Sigmoid colon (tissue), 4 donors: ENCODE data around the gene IL36G.

Experiments used
- CTCF ChIP-seq, 4 experiments: fragments of 450-650 bp in 3 of 4; fragments of 200-600 bp in 1 of 4; IDR thresholded peaks; one replicate each; pipeline ENCODE4 v1.5.1; 2016 to 2019; ENCODE audit warnings: antibody characterized with exemption in 4 of 4, mild to moderate bottlenecking in 3 of 4, moderate library complexity in 2 of 4
- POLR2AphosphoS5 ChIP-seq, 4 donors: sonication (generic); formaldehyde crosslinking; IDR thresholded peaks; one replicate each; pipeline ENCODE4 v1.6.1; 2017; ENCODE audit warnings: antibody characterized with exemption in 4 of 4

DNA sequence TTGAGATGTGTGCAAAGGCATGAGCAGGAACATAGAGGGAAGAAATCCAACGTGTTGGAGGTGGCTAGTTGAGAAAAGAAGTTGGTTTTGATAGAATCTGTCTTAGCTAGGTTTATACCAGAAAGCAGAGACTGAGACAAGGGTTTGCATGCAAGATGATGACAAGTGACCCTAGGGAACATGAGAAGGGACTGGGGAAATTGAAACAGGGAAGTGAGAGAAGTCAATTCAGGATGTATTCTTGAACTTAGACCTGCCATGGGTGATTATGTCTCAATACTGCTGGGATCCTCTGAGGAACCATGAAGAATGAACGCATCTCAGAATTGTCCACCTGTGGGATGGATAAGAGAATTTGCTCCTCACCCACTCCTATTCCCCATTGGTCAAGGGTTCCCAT, 47.9 kb downstream of the IL36G start:
- no peak for TF ChIP-seq POLR2AphosphoS5 (IDR thresholded peaks at IDR 0.05)
- no peak for TF ChIP-seq CTCF (IDR thresholded peaks at IDR 0.05)
